ENCODE measurements around the gene ARHGAP26.
A peak's percentile ranks its signal among the peaks of the same experiment; 100 is the strongest.
"Not testable (repeated sequence)": the region's sequence is repeated elsewhere in the genome, so short reads cannot be mapped to it uniquely, and the experiment has no call there.

Gene ARHGAP26

GRCh38 chr5:142929587-142929986 is 159.4 kb downstream of the ARHGAP26 start:
- peak; percentile 40 for DNase-seq (ENCODE audit: low read depth, low spot score)

- DNase-seq (ENCODE audit: low read depth, low spot score), result no peak
Measured at GRCh38 chr5:142930395-142931110, 160.4 kb downstream of the ARHGAP26 start.

DNA sequence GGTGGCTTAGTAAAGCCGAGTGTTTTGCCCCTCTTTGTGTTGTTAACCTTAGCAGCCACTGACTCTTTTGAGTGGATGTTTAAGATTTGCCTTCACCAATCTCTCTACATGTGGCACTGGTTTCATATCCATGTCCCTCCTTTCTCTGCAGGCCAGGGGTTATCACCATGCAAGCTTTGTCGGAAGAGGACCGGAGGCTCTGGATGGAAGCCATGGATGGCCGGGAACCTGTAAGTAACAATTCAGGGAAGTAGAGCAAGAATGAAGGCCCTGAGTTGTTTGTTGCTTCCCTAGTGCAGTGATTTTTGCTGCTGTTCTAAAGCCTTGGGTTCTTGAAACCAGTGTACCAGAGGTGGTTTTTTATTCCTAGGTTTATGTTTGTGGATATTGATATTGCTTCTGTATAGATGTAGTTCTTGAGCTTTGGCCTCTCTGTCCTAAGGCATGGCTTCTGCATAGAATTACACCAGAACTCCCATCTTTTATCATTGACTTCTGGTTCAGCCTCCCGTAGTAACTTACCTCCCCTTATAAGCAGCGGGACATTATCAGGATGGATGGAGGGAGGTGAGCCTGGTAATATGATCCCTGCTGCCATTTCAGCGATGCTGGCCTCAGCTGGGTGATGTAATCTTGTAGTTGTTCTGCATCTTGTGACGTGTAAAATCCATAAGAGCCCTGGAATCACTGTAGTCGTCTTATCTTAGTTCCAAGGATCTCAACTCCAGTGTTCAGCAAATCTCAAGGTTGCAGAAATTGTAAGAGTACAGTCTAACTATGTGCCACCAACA is 161.9 kb downstream of the ARHGAP26 start:
- DNase-seq (ENCODE audit: low read depth, low spot score), result no peak

DNA sequence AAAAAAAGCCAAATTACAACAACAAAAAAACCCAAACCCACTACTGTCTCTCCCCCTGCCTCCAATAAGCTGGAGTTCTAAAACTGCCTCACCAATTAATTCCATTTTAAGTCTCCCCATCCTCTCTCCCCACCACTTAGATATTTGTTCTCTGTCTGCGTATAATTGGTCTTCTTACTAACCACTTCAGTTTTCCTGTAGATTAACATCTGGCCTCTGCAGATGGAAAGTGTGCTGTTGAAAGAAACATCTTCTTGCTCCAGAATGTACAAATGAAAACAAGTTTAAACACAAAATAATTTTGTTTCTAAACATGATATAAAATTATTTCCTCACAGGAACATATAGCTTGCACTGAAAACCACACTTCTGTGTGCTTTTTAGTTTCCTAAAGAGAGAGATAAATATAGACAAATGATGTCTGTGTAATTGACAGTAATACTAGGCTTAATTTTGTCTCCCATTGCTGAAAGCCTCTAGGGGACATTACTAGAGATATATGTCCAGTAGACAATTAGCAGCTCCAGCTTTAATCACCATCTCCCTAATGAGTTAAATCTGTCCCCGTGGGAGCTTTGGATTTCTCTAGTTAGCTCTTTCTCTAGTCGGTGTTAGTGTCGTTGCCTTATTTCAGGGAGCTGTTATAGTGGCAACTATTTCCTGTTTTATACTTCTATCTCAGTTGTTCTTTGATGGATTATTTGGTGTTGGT is 164.0 kb downstream of the ARHGAP26 start:
- DNase-seq (ENCODE audit: low read depth, low spot score), result no peak

DNA sequence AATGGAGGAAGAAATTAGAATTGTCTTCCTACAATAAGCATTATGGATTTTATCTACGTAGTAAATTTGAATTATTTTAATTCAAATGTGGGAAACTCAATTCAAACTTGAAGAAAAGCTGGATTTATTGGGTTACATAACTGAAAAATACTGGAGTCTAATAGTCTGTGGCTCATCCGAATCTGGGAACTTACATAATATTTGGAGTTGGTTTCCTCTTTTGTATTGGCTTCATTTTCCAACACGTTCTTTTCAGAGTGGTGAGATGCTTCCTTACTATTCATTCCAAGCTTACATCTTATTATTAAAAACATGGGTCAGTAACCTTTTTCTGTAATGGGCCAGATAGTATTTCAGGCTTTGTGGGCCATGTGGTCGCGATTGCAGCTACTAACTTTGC is 164.8 kb downstream of the ARHGAP26 start:
- DNase-seq (ENCODE audit: low read depth, low spot score), result no peak

DNA sequence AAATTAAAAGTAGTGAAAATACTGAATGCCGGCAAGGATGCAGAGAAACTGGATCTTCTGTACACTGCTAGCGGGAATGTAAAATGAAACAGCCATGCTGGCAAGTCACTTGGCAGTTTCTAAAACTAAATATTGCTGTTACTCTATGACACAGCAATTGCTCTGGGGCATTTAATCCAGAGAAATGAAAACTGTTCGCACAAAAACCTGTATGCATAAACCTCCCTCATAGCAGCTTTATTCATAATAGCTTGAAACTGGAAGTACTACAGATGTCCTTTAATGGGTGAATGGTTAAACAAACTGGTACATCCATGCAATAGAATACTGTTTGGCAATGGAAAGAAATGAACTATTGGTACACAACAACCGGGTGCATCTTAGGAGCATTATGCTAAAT is 167.2 kb downstream of the ARHGAP26 start:
- no peak for DNase-seq (ENCODE audit: low read depth, low spot score)

- DNase-seq (ENCODE audit: low read depth, low spot score), result no peak
Measured at GRCh38 chr5:142938266-142938880, 168.2 kb downstream of the ARHGAP26 start.

GRCh38 chr5:142939006-142939405 is 168.8 kb downstream of the ARHGAP26 start:
- DNase-seq (ENCODE audit: low read depth, low spot score), result no peak

GRCh38 chr5:142939884-142940283 is 169.7 kb downstream of the ARHGAP26 start:
- no peak for DNase-seq (ENCODE audit: low read depth, low spot score)

DNA sequence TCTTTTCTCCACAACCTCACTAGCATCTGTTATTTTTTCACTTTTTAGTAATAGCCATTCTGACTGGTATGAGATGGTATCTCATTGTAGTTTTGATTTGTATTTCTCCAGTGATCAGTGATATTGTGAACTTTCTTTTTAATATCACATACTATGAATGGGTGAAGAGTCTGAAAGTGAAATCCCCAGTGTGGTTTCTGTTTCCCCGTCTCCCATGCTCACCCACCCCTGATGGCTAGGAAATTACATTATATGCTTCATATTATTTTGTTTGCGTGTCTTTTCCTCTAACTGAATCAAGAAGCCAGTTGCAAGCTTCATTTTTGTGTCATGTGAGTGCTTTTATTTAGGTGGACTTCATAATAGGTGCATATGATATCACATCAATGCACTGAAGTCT is 171.1 kb downstream of the ARHGAP26 start:
- DNase-seq (ENCODE audit: low read depth, low spot score), result no peak

GRCh38 chr5:142942901-142943300 is 172.7 kb downstream of the ARHGAP26 start:
- DNase-seq (ENCODE audit: low read depth, low spot score), result no peak

DNA sequence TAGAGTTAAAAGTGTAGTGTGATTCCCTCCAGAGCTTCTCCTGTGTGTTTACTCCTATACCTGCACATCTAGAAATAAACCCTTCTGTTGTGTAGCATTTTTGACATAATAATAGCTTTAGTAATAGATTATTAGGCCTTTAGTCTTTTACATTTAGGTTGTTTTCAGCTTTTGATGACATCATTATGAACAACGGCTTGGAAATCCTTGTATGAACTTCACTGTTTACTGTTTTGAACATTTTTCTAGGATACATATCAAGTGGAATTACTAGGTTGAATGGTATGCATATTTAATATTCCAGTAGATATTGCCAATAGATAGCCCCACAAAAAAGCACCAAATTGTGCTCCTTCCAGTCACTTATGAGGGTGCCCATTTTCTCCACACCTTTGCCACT is 174.0 kb downstream of the ARHGAP26 start:
- DNase-seq (ENCODE audit: low read depth, low spot score), result no peak

DNA sequence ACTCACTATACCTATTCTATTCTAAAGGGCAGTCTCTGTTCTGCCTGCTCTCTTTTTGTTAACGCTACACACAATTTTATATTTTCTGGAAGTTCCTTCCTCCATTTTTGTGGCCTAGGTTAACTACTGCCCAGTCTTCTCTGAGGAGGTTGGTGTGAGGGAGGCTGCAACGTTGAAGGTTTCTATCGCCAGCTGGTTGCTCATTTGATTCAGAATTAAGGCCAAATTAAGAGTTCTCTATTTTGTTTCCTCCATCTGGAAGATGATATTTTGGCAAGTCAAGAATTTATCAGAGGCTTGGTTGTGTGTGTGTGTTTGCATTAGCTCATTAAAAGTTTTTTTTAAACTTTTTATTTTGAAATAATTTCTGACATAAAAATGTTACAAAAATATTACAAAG is 175.1 kb downstream of the ARHGAP26 start:
- no peak for DNase-seq (ENCODE audit: low read depth, low spot score)

DNA sequence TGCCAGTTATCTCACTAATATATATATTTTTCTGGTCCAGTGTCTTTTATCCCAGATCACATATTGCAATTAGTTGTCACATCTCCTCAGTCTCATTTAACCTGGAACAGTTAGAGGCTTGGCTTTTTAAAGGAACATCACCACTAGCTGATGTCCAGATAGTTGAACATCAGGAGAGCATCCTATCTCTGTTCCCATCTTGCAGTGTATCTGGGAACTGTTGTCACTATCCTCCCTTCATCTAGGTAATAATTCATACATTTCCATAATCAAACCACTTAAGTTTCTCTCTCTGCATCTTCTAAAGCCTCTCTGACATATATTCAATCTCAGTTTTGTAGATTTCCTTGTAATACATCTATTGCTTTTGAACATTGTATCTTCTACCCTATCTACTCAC is 175.7 kb downstream of the ARHGAP26 start:
- DNase-seq (ENCODE audit: low read depth, low spot score), result no peak

DNA sequence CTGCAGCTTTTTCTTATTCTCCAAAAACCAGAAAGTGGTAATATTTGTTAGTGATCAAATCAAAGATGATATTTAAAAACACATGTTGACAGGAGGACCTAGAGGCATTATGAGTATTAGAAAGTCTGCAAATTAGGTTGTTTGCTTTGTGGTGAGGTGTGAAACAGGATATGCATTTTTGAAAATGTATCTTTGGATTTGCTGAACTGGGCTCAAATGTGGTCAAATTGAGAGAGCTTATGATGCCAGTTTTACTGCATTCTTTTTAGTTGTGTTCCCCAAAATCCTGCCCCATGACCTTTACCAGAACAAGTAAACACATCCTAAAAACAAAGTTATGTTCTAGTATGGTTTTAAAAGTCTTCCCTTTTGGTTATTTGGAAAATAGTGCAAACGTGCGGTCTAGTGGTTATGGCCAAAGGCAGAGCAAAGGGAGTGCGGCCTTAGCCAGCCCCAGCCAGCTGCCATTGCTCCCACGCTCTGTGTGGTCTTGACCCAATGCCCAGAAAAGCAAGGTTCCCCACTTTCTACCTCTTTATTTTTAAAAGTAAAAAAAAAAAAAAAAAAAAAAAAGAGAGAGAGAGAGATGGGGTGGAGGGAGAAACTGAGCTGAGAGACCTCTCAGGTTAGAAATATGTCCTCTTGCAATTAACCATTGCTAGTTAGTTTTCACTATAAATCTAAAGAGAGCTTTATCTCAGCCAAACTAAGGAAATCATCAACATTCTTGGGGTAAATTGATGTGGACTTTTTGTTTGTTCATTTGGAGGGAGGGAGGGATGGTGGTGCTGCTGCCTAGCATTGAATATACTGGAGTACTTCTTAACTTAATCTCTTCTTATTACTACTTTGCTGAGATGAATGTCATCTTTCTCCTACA is 176.6 kb downstream of the ARHGAP26 start:
- DNase-seq (ENCODE audit: low read depth, low spot score), result no peak

DNA sequence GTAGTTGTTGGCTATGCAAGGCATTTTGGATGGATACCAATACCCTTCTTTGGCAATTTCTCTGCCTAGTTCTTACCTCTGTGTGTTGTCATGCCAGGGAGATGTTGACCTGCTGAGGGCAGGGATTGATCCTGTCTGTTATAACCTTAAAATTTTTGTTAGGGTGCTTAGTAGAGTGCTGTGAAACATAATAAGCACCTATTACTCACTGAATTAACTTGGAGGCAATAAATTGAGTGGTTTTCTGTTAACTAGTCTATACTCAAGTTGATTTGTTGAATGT is 177.2 kb downstream of the ARHGAP26 start:
- no peak for DNase-seq (ENCODE audit: low read depth, low spot score)

- no peak for DNase-seq (ENCODE audit: low read depth, low spot score)
Measured at GRCh38 chr5:142952229-142952628, 182.1 kb downstream of the ARHGAP26 start.

DNA sequence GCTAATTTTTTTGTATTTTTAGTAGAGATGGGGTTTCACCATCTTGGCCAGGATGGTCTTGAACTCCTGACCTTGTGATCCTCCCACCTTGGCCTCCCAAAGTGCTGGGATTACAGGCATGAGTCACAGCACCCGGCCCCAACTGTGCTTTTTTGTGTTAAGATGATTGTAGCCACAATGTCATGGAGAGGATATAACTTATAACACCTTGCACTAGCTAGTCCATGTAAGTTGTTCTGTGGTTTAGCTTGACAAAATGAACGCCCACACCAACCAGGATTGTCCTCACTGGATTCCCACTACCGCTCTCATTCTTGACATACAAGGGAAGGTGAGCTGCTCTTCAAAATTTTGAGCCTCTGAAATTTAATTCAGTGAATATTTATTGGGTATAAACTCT is 182.7 kb downstream of the ARHGAP26 start:
- not testable (repeated sequence) for DNase-seq (ENCODE audit: low read depth, low spot score)

DNA sequence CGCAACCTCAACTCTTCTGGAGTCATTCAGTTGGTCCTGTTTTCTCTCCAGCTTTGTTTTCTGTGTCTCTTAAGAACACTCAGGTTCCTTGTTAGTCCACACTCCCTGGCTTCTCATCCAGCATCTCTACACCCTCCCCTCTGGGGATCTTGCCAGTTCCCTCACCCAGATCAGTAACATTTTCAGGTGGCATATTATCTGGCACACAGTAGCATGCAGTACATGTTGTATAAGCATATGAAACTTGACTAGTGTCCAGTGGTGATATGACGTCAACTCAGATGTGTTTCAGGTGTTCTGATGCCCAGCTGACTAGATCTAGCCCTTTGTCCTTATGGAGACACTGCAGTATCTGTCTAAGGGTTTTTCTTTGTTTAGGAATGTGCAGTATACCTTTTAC is 184.3 kb downstream of the ARHGAP26 start:
- DNase-seq (ENCODE audit: low read depth, low spot score), result no peak

- no peak for DNase-seq (ENCODE audit: low read depth, low spot score)
Measured at GRCh38 chr5:142955628-142956027, 185.5 kb downstream of the ARHGAP26 start.

- DNase-seq (ENCODE audit: low read depth, low spot score), result no peak
Measured at GRCh38 chr5:142957528-142957927, 187.4 kb downstream of the ARHGAP26 start.
